ENCODE measurements around the gene TRIM34.

GRCh38 chr11:5663511-5663910 lies 38.7 kb downstream of the TRIM34 start:
- TF ChIP-seq EZH2 (IDR thresholded peaks at IDR 0.05; ENCODE audit: borderline replicate concordance, low read depth, low read length, poor library complexity, severe bottlenecking), result no peak
- TF ChIP-seq, protein P1, sequence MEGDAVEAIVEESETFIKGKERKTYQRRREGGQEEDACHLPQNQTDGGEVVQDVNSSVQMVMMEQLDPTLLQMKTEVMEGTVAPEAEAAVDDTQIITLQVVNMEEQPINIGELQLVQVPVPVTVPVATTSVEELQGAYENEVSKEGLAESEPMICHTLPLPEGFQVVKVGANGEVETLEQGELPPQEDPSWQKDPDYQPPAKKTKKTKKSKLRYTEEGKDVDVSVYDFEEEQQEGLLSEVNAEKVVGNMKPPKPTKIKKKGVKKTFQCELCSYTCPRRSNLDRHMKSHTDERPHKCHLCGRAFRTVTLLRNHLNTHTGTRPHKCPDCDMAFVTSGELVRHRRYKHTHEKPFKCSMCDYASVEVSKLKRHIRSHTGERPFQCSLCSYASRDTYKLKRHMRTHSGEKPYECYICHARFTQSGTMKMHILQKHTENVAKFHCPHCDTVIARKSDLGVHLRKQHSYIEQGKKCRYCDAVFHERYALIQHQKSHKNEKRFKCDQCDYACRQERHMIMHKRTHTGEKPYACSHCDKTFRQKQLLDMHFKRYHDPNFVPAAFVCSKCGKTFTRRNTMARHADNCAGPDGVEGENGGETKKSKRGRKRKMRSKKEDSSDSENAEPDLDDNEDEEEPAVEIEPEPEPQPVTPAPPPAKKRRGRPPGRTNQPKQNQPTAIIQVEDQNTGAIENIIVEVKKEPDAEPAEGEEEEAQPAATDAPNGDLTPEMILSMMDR (conservative IDR thresholded peaks at IDR 0.05; ENCODE audit: low read depth, low read length), result no peak

Data from A673 (cell line).